Inferior parietal cortex (tissue), 1 donor: ENCODE measurements around the gene ZBTB32.
A peak's percentile ranks its signal among the peaks of the same experiment; 100 is the strongest.

ENCODE experiments used
- DNase-seq: peaks from one replicate; pipeline ENCODE4 v3.0.0-alpha.2; 2016; ENCODE audit errors: extremely low spot score

ZBTB32 gene

DNA sequence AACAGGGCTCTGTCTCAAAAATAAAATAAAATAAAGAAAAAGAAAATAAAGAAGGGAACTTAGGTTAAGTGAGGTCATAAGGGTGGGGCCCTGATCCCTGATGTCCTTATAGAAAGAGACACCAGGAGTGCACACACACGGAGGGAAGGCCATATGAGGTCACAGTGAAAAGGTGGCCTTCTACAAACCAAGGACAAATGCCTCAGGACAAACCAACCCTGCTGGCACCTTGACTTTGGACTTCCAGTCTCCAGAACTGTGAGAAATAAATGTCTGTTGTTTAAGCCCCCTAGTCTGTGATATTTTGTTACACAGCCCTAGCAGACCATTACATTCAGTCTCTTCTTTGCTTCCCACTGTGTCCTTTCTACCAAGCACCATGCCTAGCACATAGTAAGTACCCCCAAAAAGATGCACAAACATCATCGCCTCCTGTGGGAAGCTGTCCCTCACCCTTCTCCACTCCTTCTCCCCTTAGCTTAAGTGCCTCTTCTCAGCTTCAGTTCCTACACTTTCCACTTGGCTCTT, 8.4 kb upstream of the ZBTB32 start:
- no peak for DNase-seq

DNA sequence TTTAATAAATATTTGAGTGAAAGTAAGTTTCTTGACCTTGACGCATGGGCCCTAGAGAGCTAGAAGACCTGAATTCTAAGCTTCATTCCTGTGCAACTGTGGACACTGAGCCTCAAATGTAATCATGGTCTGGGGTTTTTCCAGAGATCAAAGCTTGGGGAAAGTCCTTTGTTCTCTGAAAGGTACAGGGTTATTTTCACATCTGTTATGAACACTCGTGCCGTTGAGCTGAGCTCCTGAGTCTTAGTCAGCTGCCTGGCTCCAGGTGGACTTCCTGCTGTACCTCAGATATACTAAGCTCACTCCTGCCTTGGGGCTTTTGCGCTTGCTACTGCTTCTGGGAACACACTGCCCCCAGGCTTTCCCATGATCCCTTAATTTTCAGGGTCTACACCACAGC, 7.5 kb upstream of the ZBTB32 start:
- DNase-seq: no peak

DNA sequence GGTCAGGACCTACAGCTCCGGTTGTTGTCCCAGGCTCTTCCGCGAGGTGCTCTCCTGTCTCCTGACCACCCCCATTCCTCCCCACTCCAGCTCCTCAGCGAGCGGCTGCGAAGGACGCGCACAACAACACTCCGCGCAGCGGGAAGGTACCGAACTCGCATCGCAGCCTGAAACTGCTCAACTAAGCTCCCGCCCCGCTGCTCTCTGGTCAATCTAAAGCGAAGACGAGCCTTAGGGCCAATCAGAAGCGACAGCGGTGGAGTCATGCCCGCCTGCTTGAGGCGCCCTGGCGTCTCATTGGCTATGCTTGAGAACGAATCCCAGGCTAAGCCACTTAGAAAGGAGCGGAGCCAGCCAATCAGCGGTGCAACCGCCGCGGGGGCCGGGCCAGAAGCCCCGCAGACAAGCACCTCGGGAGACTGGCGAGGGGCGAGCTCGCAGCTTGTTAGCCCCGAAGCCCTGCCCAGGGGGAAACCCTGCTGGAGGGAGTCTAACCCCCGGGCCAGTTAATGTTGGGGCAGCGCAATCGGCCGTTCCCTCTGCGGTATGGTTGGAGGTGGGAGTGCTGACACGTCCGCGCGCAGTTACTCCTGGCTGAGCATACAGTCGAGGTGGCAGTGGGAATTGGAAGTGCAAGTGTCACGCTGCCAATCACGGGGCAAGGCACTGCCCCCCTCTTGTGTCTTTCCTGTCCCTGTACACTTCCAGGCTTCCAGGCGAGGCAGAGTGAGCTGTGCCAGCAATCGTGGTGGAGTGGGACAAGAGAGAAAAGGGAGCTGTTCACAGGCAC, 1.9 kb upstream of the ZBTB32 start:
- peak; percentile 99 for DNase-seq

GRCh38 chr19:35703343-35703742, 1.0 kb upstream of the ZBTB32 start:
- DNase-seq: no peak

DNA sequence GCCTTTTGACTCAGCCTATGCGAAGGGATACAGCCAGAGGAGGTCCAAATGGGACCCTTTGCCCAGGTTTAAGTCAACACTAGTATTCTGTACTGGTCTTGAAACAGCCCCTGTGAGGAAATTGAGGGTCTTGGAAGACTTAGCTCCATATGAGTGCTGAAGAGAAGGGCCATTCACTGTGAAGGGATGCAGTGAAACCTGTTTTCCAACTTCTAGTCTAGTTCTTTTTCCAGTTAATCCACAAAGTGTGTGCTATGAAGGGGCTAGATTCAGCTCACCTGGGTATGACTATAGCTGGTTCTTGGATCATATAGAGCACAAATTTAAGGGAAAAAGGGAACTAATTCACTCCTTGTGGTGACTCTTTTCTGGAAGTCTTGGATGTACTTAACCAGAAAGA, 4.0 kb downstream of the ZBTB32 start:
- no peak for DNase-seq

DNA sequence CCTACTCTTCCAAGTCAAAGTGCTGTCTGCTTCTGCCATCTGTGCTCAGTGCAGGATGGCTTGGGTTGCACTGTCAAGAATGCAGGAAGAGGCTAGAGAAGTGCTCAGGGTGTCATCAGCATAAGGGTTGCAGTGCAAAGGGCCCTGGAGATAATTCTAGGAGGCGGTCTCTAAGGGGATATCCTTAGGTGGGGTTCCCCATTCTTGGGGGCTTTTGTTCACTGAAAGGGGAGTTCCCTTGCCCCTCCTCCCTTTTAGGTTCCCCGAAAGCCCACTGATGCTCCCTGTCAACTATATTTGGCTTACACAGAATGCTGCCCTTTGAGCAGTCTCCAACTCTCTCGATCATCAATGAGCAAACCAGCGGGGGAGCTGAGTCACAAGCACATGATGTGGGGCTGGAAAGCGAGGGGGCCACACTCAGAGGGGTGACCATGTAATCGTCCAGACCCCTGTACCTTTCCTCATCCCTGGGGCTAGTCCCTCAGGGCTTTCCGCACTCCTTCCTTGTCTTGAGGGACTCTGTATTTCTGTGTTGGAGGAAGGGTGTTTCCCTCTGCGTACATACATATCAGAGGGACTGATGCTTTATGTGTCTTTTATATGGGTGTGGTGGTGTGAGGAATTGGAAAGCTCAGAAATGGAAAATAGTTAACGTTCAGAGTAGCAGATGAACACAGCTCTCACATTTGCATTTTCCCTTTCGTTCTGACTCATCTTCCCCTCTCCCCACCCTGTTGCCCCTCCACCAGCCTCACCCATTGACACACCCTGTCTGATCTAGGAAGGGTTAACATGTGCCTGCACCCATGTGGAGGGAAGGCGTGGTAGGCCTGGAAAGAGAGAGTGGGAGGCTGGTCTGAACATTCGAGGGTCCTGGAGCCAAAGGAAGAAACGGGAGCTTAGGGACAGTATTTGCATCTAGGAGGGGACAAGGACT, 6.7 kb downstream of the ZBTB32 start:
- DNase-seq: no peak

DNA sequence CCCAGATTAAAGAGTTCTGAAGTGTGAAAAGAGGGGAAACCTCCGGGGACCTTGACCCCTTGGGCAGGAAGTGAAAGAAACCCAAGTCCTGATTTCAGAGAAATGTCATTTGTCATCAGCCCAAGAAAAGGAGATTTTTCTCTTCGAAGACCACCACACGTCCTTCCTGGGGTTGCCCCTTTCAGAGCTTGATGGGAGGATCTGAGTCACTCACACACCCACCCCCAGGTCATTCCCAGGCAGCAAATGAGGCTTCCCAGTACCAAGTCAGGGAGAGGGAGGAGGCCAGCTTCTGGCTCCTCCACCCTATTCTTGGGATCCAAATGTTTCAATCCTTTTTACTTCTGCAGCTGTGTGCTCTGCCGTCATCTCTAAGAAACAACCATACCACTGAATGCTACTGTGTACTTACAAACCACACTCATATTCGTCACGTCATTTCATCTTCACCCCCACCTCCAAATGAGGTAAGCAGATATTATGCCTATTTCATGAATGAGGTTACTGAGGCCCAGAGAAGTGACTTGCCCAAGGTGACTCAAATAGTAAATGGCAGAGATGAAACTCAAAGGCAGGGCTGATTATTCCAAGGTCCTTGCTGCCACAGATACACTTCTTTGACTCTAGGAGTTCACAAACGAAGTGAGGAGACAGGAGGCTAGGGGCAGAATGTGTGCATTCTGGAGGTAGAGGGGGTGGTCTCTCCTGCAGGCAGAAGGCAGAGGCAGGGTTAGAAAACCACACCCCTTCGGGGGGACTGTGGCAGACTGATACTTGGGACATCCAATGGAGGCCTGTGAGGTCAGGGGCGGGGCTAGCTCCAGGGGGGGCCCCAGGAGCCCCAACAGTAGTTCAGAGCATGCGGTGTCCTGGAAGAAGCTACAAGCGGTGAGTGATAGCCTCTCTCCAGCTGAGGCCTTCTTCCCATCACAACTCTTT, 8.5 kb downstream of the ZBTB32 start:
- DNase-seq: no peak

- no peak for DNase-seq
Measured at GRCh38 chr19:35713506-35713850, 9.1 kb downstream of the ZBTB32 start.

GRCh38 chr19:35713904-35714495, 9.6 kb downstream of the ZBTB32 start:
- DNase-seq: no peak

- DNase-seq: no peak
Measured at GRCh38 chr19:35714601-35715354, 10.4 kb downstream of the ZBTB32 start.

- DNase-seq: no peak
Measured at GRCh38 chr19:35715355-35715809, 11.0 kb downstream of the ZBTB32 start.

DNA sequence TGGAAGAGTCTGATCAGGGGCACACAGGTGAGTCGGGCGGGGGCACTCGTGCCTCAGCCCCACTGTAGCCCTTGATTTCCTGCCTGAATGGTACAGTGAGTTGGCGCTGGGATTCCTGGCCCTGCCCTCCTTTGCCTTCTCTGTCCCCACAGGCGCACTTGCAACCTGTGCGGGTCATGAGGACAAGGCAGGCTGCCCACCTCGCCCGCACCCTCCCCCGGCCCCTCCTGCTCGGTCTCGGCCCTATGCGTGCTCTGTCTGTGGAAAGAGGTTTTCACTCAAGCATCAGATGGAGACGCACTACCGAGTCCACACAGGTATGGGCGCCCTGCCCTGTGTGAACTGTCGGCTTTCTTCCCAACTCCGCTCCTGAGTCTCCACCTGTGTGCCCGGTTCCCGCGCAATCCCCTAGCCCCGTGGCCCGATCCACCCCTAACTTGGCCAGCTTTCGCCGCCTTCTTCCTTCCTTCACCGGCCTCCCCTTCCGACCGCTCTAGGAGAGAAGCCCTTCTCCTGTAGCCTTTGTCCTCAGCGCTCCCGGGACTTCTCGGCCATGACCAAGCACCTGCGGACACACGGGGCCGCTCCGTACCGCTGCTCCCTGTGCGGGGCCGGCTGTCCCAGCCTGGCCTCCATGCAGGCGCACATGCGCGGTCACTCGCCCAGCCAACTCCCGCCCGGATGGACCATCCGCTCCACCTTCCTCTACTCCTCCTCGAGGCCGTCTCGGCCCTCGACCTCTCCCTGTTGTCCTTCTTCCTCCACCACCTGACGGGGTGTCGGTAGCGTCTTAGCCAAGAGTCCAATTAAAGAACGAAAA, 11.8 kb downstream of the ZBTB32 start:
- no peak for DNase-seq

DNA sequence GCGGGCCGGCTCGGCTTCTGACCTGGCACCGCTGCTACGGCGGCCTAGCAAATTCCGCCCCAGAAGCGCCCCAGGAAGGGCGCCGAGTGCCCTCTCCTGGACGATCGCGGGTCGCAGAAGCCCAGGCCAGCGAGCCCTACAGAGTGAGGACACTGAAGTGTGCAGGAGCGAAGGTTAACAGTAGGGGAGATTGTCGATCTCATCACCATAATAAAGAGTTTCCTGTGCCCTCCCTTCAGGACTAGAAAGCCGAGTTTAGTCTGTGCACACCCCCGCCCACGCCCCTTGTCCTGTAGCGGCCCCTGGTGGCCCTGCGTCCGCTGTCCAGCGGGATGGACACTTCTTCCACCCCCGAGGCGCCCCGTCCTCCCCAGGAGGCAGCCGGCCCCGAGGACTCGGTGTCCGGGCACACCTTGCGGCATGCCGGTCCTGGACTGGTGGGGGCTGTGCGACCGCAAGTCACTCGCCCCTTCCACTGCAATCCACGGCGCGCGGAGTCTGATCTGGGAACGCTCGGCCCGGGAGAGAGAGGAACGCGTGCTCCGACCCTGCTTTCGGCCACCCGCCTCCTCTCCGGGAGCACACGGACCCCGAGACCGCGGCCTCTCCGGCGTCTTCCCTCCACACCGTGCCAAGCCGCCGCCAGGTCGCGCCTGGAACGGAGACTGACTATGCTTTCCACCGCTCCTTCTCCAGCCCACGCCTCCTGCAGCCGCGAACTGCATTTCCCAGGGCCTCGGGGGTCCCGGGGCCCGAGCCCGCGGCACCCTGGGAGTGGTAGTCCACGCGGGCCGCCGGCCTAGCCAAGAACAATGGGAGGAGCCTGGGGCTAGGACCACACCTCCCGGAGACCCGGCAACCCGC, 12.7 kb downstream of the ZBTB32 start:
- DNase-seq: peak; percentile 92

- no peak for DNase-seq
Measured at GRCh38 chr19:35717665-35718344, 13.4 kb downstream of the ZBTB32 start, which contains the start of gene KMT2B. KMT2B (plus strand) TSS chr19:35718003; CDS start chr19:35718019, 16 bp downstream.

DNA sequence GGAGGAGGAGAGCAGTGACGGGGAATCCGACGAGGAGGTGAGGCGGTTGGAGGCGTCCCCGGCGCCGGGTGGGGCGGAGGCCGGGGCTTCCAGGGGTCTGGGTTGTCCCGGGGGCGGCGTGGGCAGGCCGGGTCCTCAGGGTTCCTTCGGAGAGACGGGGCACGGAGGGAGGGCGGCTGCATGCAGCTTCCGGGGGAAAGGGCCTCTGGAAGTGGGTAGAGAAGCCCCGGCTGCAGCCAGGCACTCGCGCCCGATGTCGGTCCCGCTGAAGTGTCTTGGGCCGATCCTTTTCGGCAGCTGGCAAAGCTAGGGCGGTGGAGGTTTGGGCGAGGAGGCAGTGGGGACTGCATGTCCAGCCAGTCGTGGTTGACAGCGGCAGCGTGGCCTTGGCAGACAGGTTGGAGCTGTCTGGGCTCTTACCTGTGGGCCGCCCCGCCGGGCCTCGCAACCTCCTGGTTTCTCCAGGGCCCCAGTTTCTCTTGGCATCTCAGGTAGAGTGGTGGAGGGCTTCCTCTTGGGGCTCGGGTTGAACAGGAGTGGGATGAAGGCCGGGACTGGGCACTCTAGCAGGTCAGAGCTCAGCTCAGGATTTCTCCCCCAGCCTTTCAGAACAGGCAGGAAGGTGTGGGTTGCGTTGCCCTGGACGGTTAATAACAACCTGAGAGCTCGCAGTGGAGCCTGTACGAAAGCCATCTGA, 14.1 kb downstream of the ZBTB32 start:
- no peak for DNase-seq

DNA sequence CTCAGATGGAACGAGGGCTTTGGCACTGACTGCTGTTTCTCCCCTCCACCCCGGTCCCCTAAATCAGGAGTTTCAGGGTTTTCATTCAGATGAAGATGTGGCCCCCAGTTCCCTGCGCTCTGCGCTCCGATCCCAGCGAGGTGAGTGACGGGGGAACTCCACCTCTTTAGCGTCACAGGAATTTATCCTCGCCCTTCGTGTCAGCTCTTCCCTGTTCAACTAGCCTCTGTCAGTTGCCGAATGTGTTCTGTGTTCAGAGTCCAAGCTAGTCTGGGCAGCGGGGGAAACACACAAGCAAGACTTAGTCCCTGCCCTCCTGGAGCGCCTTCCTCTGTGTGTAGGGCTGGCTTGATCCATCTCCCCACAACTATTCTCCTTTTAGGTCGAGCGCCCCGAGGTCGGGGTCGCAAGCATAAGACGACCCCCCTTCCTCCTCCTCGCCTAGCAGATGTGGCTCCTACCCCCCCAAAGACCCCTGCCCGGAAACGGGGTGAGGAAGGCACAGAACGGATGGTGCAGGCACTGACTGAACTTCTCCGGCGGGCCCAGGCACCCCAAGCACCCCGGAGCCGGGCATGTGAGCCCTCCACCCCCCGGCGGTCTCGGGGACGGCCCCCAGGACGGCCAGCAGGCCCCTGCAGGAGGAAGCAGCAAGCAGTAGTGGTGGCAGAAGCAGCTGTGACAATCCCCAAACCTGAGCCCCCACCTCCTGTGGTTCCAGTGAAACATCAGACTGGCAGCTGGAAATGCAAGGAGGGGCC, 15.2 kb downstream of the ZBTB32 start:
- no peak for DNase-seq
